Tibial nerve (tissue), 4 donors: ENCODE measurements around the gene DNAJB6.
A peak's percentile ranks its signal among the peaks of the same experiment; 100 is the strongest.

Experiments
- EP300 ChIP-seq, 2 donors: sonication (generic); formaldehyde crosslinking; IDR thresholded peaks; one replicate each; pipeline ENCODE4 v1.6.1; 2017; ENCODE audit warnings: antibody characterized with exemption in 2 of 2, mild to moderate bottlenecking in 1 of 2
- POLR2A ChIP-seq, 2 donors: fragments of 450-650 bp; IDR thresholded peaks; one replicate each; pipeline ENCODE4 v1.6.1; 2017; ENCODE audit warnings: antibody characterized with exemption in 2 of 2, mild to moderate bottlenecking in 2 of 2, moderate library complexity in 2 of 2
- TF ChIP-seq, protein P1 (sequence below), 5 experiments: fragments of 200-600 bp in 3 of 5; fragments of 450-650 bp in 2 of 5; sonication (generic) in 3 of 5; IDR thresholded peaks; one replicate each; pipeline ENCODE4 v1.5.1; 2016 to 2019; ENCODE audit warnings: antibody characterized with exemption in 5 of 5, mild to moderate bottlenecking in 3 of 5, moderate library complexity in 2 of 5

- TF ChIP-seq, protein P1, sequence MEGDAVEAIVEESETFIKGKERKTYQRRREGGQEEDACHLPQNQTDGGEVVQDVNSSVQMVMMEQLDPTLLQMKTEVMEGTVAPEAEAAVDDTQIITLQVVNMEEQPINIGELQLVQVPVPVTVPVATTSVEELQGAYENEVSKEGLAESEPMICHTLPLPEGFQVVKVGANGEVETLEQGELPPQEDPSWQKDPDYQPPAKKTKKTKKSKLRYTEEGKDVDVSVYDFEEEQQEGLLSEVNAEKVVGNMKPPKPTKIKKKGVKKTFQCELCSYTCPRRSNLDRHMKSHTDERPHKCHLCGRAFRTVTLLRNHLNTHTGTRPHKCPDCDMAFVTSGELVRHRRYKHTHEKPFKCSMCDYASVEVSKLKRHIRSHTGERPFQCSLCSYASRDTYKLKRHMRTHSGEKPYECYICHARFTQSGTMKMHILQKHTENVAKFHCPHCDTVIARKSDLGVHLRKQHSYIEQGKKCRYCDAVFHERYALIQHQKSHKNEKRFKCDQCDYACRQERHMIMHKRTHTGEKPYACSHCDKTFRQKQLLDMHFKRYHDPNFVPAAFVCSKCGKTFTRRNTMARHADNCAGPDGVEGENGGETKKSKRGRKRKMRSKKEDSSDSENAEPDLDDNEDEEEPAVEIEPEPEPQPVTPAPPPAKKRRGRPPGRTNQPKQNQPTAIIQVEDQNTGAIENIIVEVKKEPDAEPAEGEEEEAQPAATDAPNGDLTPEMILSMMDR (IDR thresholded peaks at IDR 0.05), result peak in 2 of 5 experiments; percentile 11 to 30
- peak; percentile 99 for TF ChIP-seq EP300 (IDR thresholded peaks at IDR 0.05)
- peak; percentile 92 to 99 for TF ChIP-seq POLR2A (IDR thresholded peaks at IDR 0.05)
Observed at GRCh38 chr7:157336383-157337315, at the start of gene DNAJB6.
